ENCODE measurements around the gene RYR2. TPM values are rescaled to one million over a fixed set of nuclear protein-coding genes. Genes with fewer than 3 reads are reported as not detected.

The RYR2 gene
- total and polyA plus RNA-seq, 2 of the 8 experiments (the other 6 are each of a cell fraction or from before 2014, with no cell fraction given): 1.3 to 4.4 TPM

GRCh38 chr1:237640011-237640671, 598.2 kb downstream of the RYR2 start (continued):
- TF ChIP-seq BCL11A (IDR thresholded peaks at IDR 0.05; ENCODE audit: low read depth in 2 of 2, low read length in 2 of 2): no peak
